AG10803 (cell line): ENCODE data around the gene FRRS1.

ENCODE experiments used
- DNase-seq: peaks from one replicate; pipeline ENCODE4 v3.0.0; 2010; ENCODE audit warnings: low read depth
- H3K4me3 ChIP-seq: 2 replicates; pipeline ENCODE4 v1.5.1; 2011; ENCODE audit warnings: mild to moderate bottlenecking, low read length, control low read depth
- TF ChIP-seq, protein P1 (sequence below): conservative IDR thresholded peaks from 2 replicates; pipeline ENCODE4 v1.5.1; 2011; ENCODE audit warnings: mild to moderate bottlenecking, low read length, control low read depth, inconsistent platforms

The FRRS1 gene

DNA sequence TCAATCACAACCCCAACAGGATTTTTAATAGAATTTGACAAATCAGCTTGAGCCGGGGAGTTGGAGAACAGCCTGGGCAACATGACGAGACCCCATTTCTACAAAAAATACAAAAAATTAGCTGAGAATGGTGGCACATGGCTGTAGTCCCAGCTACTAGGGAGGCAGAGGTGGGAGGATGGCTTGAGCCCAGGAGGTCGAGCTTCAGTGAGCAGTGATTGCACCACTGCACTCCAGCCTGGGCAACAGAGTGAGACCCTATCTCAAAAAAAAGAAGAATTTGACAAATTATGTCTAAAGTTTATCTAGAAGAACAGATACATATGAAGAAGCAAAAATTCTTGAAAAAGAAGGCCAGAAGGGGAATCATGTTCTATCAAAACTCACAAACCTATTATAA is 43.2 kb downstream of the FRRS1 start:
- DNase-seq, result no peak
- H3K4me3 ChIP-seq, result no peak overlapping the region
- TF ChIP-seq, protein P1, sequence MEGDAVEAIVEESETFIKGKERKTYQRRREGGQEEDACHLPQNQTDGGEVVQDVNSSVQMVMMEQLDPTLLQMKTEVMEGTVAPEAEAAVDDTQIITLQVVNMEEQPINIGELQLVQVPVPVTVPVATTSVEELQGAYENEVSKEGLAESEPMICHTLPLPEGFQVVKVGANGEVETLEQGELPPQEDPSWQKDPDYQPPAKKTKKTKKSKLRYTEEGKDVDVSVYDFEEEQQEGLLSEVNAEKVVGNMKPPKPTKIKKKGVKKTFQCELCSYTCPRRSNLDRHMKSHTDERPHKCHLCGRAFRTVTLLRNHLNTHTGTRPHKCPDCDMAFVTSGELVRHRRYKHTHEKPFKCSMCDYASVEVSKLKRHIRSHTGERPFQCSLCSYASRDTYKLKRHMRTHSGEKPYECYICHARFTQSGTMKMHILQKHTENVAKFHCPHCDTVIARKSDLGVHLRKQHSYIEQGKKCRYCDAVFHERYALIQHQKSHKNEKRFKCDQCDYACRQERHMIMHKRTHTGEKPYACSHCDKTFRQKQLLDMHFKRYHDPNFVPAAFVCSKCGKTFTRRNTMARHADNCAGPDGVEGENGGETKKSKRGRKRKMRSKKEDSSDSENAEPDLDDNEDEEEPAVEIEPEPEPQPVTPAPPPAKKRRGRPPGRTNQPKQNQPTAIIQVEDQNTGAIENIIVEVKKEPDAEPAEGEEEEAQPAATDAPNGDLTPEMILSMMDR, result no peak

DNA sequence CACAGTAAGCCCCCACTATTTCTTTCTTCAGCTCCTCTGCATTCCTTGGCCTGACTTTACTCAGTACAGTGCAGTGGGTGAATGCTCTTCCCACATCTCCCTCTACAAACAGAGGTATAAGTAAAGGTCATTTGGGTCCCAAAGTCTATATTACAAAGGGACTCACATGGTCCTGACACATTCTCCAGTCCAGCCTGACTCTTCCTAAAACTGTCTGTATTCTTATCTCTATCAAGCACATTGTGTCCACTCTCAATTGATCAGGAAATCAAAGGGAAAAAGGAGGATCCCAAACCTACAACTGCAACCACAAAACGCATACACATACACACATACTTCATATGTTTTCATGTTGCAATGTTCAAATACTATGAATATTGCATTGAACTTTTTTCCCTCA is 49.4 kb downstream of the FRRS1 start:
- H3K4me3 ChIP-seq, result no peak overlapping the region
- no peak for DNase-seq
- TF ChIP-seq, protein P1, result no peak

GRCh38 chr1:99713006-99713405 is 53.4 kb downstream of the FRRS1 start:
- TF ChIP-seq, protein P1, result no peak
- H3K4me3 ChIP-seq, result no peak overlapping the region
- no peak for DNase-seq

GRCh38 chr1:99710994-99711393 is 55.4 kb downstream of the FRRS1 start:
- DNase-seq, result no peak
- no peak overlapping the region for H3K4me3 ChIP-seq
- TF ChIP-seq, protein P1, result no peak

- DNase-seq, result peak; percentile 62
- TF ChIP-seq, protein P1, result peak; percentile 94
These were observed 58.8 kb downstream of the FRRS1 start for GRCh38 chr1:99707535-99708142.

DNA sequence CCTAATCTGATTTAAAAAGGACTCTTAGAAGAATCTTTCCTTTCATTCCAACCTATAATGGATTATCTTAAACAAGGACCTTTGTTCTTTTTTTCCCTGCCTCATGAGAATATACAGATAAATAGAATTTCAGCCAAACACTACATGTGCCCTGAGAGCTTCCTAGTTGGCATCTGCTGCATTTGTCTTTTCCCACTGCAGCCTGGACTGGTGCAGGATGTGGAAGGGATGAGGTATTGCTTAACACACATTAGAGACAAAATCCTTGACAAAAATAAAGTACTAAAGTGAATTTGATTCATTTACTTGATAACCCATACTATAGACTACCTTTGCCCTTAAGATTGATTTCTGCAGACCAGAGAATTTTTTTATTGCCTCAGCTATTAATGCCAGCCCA is 61.0 kb downstream of the FRRS1 start:
- peak; percentile 12 for DNase-seq
- no peak overlapping the region for H3K4me3 ChIP-seq
- TF ChIP-seq, protein P1, result no peak

More at GRCh38 chr1:99707535-99708142, 58.8 kb downstream of the FRRS1 start:
- no peak overlapping the region for H3K4me3 ChIP-seq

GRCh38 chr1:99704356-99704816 is 62.0 kb downstream of the FRRS1 start:
- TF ChIP-seq, protein P1, result no peak
- H3K4me3 ChIP-seq, result no peak overlapping the region
- no peak for DNase-seq
